HG03097 (cell line): Measurements from ENCODE around the gene ZC3H12A.
"Not testable (repeated sequence)": the region's sequence is repeated elsewhere in the genome, so short reads cannot be mapped to it uniquely, and the experiment has no call there.

ENCODE experiments used
- ATAC-seq: cut with Tn5 transposase; IDR thresholded peaks from one replicate; pipeline ENCODE4 v1.9.1; 2021; ENCODE audit not compliant: unreplicated experiment, low FRiP score

The ZC3H12A gene

DNA sequence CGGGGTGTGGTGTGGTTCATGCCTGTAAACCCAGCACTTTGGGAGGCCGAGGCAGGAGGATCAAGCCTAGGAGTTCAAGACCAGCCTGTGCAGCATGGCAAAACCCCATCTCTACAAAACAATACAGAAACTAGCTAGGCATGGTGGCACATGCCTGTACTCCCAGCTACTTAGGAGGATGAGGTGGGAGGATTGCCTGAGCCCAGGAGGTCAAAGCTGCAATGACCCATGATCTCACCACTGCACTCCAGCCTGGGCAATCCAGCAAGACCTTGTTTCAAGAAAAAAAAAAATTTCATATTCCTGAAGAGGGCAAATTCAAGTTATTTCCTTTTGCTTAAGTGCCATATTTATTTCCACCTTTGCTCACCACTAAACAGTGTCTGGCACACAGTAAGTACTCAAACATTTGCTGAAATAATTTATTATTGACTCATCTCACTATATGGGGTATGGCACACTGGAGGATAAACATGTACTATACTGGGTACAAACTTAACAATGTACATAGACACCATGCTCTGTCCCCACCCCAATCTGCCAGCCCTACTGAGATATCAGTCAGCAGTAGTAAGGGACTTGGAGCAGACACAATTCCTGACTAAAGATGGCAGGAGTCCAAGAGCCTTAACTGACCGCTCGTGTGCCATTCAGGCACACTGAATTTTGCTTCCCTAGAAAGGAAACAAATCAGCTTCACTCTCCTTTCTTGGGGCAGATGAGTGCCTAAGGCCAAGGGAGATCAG is 24.7 kb downstream of the ZC3H12A start:
- no peak for ATAC-seq

DNA sequence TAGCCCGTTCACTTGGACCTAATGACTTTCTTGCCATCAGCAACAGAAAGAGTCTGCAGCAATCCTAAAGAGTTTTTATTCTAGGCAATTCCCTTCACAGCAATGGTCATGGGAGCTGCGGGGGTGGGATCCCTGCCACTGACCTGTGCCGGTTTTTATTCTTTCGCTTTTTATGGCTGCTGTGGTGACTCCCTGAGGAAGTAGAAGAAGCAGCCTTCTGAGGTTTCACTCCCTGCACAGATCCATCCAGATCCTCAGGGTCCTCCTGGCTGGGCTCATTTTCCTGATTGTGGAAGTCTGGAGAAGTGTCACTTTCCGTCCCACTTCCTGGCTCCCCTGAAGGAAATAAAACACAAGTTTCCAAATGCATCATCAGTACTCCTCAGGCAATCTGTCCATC is 27.3 kb downstream of the ZC3H12A start:
- ATAC-seq: no peak

DNA sequence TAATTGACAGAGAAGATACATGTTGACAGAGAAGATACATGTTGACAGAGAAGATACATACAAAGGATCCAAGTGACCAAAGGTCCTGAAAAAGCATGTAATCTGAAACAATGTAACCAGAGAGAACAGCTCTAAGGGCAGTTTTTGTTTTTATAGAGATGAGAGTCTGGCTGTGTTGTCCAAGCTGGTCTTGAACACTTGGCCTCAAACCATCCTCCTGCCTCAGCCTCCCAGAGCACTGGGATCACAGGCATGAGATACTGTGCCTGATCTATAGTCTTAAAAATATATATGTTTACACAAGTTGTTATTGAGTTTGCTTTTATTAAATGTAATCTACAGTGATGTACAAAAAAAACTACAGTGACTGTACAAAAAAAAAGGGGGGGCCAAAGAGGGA is 27.7 kb downstream of the ZC3H12A start:
- no peak for ATAC-seq

DNA sequence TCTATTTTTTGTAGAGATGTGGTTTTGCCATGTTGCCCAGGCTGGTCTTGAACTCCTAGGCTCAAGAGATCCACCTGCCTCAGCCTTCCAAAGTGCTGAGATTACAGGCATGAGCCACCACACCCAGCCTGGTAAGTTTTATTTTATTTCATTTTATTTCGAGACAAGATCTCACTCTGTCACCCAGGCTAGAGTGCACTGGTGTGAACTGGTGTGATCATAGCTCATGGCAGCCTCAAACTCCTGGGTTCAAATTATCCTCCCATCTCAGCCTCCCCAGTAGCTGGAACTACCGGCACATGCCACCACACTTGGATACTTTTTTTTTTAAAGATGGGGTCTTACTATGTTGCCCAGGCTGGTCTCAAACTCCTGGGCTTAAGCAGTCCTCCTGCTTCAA is 28.4 kb downstream of the ZC3H12A start:
- ATAC-seq: not testable (repeated sequence)

DNA sequence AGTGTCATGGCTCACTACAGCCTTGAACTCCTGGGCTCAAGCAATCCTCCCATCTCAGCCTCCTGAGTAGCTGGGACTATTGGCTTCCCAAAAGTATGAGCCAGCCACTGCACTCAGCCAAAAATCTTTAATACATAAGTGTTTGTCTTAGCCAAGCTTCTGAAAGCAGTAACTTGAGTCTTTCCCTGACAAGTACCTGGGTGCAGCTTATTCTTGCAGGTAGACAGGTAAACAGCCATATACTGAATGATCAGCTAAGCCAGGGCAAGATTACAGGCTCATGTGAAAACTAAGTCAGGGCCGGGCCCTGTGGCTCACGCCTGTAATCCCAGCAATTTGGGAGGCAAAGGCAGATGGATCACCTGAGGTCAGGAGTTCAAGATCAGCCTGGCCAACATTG is 32.4 kb downstream of the ZC3H12A start:
- no peak for ATAC-seq

DNA sequence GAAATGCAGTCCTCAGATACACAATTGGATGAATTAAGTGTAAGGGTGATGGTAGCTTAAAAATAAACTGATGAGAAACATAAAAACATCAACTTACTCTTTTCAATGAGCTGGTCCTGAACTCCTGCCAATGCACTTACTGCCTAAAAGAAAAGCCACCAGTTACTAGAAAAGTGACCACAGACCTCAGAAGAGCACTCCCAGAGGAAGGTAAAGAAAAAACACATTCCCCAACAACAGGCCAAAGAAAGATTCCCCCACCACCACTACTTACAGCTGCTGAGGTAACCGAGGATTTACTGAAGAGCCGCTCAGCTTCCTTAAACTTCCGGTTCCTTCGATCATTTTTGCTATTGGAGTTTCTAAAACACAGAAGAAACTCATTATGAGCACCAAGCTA is 34.8 kb downstream of the ZC3H12A start:
- no peak for ATAC-seq

DNA sequence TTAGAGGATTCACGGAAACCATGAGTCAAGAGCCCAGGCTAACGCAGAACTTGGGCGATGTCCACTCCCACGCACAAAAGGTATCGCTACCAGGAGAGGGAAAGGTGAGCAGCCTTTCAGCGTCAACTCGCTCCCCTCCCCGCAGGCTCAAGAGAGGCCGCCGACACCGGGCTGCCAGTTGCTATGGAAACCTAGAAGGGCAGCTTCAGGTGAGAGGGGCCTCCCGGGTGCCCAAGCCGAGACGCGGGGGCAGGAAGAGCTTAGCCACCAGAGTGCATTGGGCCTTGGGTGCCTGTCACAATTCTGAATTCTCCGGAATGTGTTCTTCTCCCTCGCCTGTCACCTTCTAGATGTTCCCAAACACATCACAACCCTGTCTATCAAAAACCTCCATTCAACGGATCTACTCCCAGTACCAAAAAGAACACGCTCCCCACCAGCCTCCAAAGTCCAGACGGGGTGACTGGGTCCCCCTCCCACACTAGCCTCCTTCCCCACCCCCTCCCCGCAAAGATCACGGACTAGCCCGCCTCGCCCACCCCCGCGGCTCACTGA is 39.5 kb downstream of the ZC3H12A start:
- no peak for ATAC-seq

DNA sequence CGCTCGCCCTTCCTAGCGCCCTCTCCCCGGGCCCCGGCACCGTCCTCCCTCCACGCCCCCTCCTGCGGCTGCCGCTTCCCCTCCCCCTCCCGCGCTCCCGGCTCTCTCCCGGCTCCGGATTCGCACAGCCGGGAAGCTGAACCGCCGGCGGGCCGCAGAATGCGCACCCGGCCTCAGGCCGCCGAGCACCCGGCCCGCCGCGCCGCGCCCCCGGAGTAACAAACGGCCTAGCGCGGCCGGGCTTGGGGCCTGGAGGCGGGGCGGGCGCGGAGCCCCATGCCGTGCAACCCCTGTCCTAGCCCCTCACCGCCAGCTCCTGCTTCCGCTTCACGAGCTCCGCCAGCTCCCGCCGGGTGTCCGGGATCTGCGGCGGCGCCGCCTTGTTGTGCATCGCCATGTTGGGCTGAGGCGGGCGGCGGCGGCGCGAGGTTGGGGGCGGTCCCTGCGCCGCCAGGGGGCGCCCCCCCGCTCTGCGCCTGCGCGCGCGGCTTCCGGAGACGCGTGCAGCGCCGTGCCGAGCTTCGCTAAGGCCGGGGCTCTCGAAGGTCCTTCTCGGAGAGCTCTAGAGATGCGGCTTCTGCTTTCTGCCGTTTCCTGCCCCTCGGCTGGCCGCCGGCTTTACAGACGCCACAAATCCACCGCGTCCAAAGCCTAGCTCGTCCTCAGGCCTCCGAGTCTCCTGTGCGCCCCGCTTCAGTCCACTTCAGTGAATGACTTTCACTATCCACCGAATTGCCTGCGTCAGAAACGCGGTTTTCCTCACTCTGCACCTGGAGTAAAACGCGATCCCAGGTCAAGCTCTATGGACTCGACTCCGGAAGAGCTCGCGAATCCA is 40.2 kb downstream of the ZC3H12A start, which contains the start of gene MEAF6:
Gene MEAF6, minus strand, starts transcription at position 417 of the 835 bp plus-strand sequence. Its CDS starts 20 bp downstream, at position 397.
- ATAC-seq: peak; percentile 82

DNA sequence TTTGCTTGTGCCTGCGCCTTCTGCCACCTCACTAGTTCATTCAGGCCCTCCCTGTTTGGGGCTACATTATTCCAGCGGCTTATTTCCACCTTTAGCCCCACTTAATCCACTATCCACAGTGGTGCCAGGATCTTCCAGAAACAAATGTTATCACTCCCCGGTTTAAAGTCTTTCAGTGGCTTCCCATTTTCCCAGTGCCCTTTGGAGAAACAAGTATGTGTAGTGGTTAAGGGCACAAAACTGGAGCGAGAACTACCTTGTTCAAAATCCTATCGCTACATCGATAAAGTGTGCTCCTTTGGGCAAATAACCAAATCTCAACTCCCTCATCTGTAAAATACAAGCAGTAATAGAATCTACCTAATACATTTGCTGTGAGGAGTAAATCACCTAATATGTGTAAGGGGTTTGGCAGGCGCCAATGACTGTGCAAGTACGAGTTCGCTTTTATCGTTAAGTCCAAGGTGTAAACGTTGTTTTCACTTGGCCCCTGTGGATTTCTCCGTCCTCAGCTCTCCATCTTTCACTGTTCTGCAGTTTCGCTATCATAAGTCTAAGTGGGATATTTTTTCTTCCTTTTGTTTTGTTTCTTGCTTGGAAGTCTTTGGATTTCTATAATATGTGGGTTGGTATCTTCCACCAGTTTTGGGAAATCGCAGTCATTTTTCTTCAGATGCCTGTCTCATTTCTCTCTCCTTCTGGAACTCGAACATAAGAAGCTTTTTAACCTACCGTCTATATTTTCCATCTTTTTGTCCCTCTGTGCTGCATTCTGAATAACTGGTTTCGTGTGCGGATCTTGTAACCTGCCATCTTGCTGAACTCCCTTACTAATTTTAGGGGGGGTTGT is 41.0 kb downstream of the ZC3H12A start:
- no peak for ATAC-seq

DNA sequence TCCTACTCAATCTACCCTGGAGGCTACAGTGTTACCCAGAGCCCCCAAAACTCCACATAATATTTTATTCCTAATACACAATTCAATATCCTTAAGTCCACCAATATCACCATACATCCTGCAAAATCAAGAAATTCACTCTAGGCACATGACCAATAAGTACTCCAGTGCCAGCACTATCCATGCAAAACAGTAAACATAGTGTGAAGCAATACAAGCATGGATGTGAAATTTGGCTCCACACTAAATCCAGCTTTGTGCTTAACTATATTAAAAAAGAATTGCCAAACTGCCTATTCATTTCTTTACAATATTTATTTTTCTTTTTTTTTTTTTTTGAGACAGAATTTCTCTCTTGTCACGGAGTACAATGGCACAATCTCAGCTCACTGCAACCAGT is 43.2 kb downstream of the ZC3H12A start:
- ATAC-seq: no peak

DNA sequence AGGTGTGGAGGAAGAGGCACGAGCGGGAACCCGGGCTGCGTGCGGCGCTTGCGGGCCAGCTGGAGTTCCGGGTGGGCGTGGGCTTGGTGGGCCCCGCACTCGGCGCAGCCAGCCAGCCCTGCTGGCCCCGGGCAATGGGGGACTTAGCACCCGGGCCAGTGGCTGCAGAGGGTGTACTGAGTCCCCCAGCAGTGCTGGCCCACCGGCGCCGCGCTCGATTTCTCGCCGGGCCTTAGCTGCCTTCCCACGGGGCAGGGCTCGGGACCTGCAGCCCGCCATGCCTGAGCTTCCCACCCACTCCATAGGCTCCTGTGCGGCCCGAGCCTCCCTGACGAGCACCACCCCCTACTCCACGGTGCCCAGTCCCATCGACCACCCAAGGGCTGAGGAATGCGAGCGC is 43.9 kb downstream of the ZC3H12A start:
- not testable (repeated sequence) for ATAC-seq

DNA sequence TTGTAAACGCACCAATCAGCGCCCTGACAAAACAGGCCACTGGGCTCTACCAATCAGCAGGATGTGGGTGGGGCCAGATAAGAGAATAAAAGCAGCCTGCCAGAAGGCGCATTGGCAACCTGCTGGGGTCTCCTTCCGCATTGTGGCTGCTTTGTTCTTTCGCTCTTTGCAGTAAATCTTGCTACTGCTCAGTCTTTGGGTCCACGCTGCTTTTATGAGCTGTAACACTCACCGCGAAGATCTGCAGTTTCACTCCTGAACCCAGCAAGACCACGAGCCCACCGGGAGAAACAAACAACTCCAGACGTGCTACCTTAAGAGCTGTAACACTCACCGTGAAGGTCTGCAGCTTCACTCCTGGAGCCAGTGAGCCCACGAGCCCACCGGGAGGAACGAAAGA is 44.5 kb downstream of the ZC3H12A start:
- not testable (repeated sequence) for ATAC-seq

DNA sequence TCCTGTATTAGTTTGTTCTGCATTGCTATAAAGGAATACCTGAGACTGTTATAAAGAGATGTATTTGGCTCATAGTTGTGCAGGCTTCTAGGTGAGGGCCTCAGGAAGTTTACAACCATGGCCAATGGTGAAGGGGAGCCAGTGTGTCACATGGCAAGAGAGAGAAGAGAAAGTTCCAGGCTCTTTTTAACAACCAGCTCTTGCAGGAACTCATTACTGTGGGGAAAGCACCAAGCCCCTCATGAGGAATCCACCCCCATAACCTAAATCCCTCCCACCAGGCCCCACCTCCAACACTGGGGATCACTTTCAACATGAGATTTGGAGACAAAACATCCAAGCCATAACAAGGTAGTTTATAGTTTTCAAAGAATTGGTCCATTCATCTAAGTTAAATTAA is 45.2 kb downstream of the ZC3H12A start:
- ATAC-seq: no peak

DNA sequence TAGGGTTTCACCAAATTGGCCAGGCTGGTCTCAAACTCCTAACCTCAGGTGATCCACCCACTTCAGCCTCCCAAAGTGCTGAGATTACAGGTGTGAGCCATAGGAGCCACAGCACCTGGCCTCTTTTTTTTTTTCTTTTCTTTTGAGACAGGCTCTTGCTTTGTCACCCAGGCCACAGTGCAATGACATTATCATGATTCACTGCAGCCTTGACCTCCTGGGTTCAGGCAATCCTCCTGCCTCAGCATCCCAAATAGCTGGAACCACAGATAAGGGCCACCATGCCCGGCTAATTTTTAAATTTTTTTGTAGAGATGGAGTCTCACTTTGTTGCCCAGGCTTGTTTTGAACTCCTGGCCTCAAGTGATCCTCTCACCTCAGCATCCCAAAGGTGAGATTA is 55.5 kb downstream of the ZC3H12A start:
- ATAC-seq: not testable (repeated sequence)

DNA sequence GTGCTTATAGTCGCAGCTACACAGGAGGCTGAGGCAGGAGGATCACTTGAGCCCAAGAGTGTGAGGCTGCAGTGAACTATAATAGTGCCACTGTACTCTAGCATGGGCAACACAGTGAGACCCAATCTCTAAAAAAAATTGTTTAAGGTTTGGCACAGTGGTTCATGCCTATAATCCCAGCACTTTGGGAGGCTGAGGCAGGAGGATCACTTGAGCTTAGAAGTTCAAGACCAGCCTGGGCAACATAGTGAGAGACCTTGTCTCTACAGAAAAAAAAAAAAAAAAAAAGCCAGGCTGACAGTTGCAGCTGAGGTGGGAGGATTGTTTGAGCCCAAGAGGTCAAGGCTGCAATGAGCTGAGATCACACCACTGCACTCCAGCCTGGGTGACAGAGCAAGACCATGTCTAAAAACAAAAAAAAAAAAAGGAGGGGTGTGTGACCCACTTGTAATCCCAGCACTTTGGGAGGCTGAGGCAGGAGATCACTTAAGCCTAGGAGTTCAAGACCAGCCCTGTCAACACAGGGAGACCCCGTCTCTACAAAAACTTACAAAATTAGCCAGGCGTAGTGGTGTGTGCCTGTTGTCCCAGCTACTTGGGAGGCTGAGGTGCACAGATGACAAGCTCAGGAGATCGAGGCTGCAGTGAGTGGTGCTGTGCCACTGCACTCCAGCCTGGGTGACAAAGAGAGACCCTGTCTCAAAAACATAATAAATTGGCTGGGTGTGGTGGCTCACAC is 58.2 kb downstream of the ZC3H12A start:
- ATAC-seq: not testable (repeated sequence)

DNA sequence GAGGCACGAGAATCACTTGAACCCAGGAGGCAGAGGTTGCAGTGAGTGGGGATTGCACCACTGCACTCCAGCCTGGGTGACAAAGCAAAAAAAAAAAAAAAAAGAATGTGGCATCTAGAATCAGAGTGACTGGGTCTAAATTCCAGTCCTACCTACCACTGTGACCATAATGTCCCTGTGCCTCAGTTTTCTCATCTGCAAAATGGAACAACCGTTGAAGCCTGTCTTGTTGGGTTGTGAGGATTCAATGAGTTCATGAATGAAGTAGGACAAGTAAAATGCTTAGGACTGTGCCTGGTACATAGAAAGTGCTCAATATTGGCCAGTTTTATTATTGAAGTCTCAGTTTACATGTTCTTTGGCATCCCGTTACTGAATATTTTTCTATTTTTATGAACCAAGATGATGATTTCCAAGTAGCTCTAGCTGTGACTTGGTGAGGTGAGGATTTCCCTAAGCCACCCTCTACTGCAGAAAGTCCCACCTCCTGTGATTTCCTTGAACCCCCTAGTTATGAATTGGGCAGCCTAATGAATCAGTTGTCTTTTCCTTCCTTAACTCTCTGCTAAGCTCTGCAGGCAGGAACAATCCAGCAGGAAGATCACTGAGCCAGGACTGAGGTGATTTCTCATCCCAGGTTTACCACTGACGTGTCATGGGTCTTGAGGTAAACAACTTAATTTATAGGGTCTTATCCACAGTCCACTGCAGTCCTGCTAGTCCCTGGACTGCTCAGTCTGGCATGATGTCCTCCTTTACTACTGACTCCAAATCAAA is 59.1 kb downstream of the ZC3H12A start:
- no peak for ATAC-seq
